Measurements from ENCODE around the gene LRP6. TPM values are rescaled to one million over a fixed set of nuclear protein-coding genes. Genes with fewer than 3 reads are reported as not detected.

Gene LRP6
- polyA plus RNA-seq, 4 donors, result 2.2 to 23.6 (median 4.1) TPM

DNA sequence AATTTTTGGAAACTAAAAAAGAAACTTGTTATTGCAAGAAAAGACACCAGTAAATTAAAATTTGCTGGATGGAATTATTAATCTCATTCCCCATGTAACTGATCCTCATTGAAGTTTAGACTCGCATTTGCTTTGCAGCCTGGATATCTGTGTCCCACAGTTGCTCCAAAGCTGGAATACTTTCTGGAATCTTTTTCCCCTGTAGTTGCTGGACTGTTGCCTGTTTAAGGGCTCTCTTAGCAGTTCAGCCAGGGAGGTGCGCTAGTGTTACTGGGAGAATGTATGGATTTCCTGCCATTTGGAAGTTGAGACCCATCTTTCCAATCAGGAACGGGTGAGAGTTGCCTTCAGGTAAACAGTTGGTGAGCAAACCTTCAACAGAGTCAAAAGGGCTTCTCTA, 175.8 kb downstream of the LRP6 start:
- 76 to 92% (median 87%) methylated on average over 3 of the region's 3 CpGs for WGBS, 3 donors
- no peaks in the 10 kb centered on the region for H3K9me3 ChIP-seq (ENCODE audit: control insufficient read depth in 2 of 2, insufficient read depth in 1 of 2, low read depth in 1 of 2, low read length in 1 of 2)
- H3K27ac ChIP-seq (ENCODE audit: low read depth in 1 of 3, low read length in 2 of 3), result no peak overlapping the region

DNA sequence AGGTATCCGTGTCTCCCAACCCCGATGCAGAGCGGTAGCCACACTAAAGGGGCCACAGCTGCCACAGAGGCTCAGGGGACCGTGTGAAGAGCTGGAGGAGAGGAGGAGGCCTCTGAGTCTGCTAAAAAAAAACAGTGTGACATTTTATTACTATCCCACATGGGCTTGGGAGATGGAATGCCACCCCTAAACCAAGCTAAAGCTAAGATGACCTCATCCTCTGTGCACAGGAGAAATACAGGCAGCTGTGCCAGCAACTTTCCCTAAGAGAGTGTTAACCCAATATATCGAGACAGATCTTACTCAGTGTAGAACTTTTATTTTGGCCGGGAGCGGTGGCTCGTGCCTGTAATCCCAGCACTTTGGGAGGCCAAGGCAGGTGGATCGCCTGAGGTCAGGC, 178.1 kb downstream of the LRP6 start:
- FAIRE-seq, result no peak
- no peaks in the 10 kb centered on the region for H3K27me3 ChIP-seq (ENCODE audit: control insufficient read depth in 3 of 3, insufficient read depth in 3 of 3, low read length in 3 of 3)
- peaks cover 0 to 4% (median 0%) of the 10 kb centered on the region in 3 donors for H3K4me1 ChIP-seq (ENCODE audit: control insufficient read depth in 3 of 3, insufficient read depth in 2 of 3, low read depth in 1 of 3, low read length in 2 of 3)
- no peaks in the 10 kb centered on the region for H3K9me3 ChIP-seq (ENCODE audit: control insufficient read depth in 2 of 2, insufficient read depth in 1 of 2, low read depth in 1 of 2, low read length in 1 of 2)
- no peak overlapping the region for H3K27ac ChIP-seq (ENCODE audit: low read depth in 1 of 3, low read length in 2 of 3)
- 89 to 94% (median 93%) methylated on average over 9 of the region's 9 CpGs for WGBS, 3 donors
- DNase-seq, result no peak
- peaks cover 0 to 68% (median 3%) of the 10 kb centered on the region in 3 donors for H3K36me3 ChIP-seq (ENCODE audit: control insufficient read depth in 3 of 3, insufficient read depth in 2 of 3, low read depth in 1 of 3, low read length in 3 of 3)
- no peak overlapping the region for H3K4me3 ChIP-seq (ENCODE audit: low read depth in 1 of 3, low read length in 3 of 3)

More for the DNA sequence above, 175.8 kb downstream of the LRP6 start:
- Histone ChIP-seq H3K36me3 (ENCODE audit: control insufficient read depth in 3 of 3, insufficient read depth in 2 of 3, low read depth in 1 of 3, low read length in 3 of 3) (peaks cover 0 to 63% (median 3%) of the 10 kb centered on the region in 3 donors), H3K27me3 (ENCODE audit: control insufficient read depth in 3 of 3, insufficient read depth in 3 of 3, low read length in 3 of 3) (no peaks in the 10 kb centered on the region), H3K4me1 (ENCODE audit: control insufficient read depth in 3 of 3, insufficient read depth in 2 of 3, low read depth in 1 of 3, low read length in 2 of 3) (peaks cover 0 to 3% (median 0%) of the 10 kb centered on the region in 3 donors), H3K4me3 (ENCODE audit: low read depth in 1 of 3, low read length in 3 of 3) (no peak overlapping the region)
- DNase-seq (no peak), FAIRE-seq (no peak)

DNA sequence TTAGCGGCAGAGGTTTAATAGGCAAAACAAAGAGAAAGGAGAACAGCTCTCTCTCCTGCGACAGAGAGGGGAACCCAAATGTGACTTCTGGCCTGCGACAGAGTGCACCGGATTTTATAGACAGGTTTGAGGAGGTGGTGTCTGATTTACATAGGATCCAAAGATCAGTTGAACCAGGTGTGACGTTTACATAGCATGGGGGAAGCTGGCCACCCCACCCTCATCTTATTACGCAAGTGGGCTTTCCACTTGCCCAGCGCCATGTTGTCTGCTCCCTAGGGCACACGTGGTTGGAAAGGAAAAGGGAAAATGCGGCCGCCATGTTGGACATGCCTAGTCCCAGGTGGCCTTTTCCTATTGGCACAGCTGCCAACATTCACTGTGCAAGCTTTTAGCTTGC, 178.7 kb downstream of the LRP6 start:
- H3K4me3 ChIP-seq (ENCODE audit: low read depth in 1 of 3, low read length in 3 of 3), result no peak overlapping the region
- peaks cover 0 to 4% (median 0%) of the 10 kb centered on the region in 3 donors for H3K4me1 ChIP-seq (ENCODE audit: control insufficient read depth in 3 of 3, insufficient read depth in 2 of 3, low read depth in 1 of 3, low read length in 2 of 3)
- H3K36me3 ChIP-seq (ENCODE audit: control insufficient read depth in 3 of 3, insufficient read depth in 2 of 3, low read depth in 1 of 3, low read length in 3 of 3), result peaks cover 0 to 63% (median 3%) of the 10 kb centered on the region in 3 donors
- H3K27ac ChIP-seq (ENCODE audit: low read depth in 1 of 3, low read length in 2 of 3), result no peak overlapping the region
- no peaks in the 10 kb centered on the region for H3K9me3 ChIP-seq (ENCODE audit: control insufficient read depth in 2 of 2, insufficient read depth in 1 of 2, low read depth in 1 of 2, low read length in 1 of 2)
- no peaks in the 10 kb centered on the region for H3K27me3 ChIP-seq (ENCODE audit: control insufficient read depth in 3 of 3, insufficient read depth in 3 of 3, low read length in 3 of 3)
- no peak for DNase-seq
- no peak for FAIRE-seq
- 87 to 88% (median 87%) methylated on average over 10 of the region's 10 CpGs for WGBS, 3 donors

DNA sequence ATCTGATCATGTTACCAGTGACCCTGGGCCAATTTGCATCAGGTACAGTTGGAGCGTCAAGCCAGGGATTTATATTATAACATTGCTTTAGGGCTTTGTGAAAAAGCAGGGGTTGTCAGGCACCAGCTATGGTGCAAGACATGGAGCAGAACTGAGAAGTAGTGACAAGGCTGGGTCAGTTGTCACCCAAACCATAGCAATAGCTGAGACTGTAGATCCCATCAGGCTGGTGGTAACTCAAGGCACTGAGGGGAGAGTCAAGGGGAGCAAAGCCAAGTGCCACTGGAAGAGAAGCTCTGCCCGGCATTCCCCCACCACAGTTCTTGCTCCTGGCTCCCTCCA, 179.2 kb downstream of the LRP6 start:
- Histone ChIP-seq H3K27me3 (ENCODE audit: control insufficient read depth in 3 of 3, insufficient read depth in 3 of 3, low read length in 3 of 3) (no peaks in the 10 kb centered on the region), H3K36me3 (ENCODE audit: control insufficient read depth in 3 of 3, insufficient read depth in 2 of 3, low read depth in 1 of 3, low read length in 3 of 3) (peaks cover 0 to 62% (median 3%) of the 10 kb centered on the region in 3 donors), H3K4me3 (ENCODE audit: low read depth in 1 of 3, low read length in 3 of 3) (no peak overlapping the region), H3K4me1 (ENCODE audit: control insufficient read depth in 3 of 3, insufficient read depth in 2 of 3, low read depth in 1 of 3, low read length in 2 of 3) (peaks cover 0 to 4% (median 0%) of the 10 kb centered on the region in 3 donors), H3K27ac (ENCODE audit: low read depth in 1 of 3, low read length in 2 of 3) (no peak overlapping the region), H3K9me3 (ENCODE audit: control insufficient read depth in 2 of 2, insufficient read depth in 1 of 2, low read depth in 1 of 2, low read length in 1 of 2) (no peaks in the 10 kb centered on the region)
- DNase-seq, result no peak
- WGBS, 3 donors, result 95 to 98% (median 98%) methylated on average over 2 of the region's 2 CpGs
- FAIRE-seq, result no peak

DNA sequence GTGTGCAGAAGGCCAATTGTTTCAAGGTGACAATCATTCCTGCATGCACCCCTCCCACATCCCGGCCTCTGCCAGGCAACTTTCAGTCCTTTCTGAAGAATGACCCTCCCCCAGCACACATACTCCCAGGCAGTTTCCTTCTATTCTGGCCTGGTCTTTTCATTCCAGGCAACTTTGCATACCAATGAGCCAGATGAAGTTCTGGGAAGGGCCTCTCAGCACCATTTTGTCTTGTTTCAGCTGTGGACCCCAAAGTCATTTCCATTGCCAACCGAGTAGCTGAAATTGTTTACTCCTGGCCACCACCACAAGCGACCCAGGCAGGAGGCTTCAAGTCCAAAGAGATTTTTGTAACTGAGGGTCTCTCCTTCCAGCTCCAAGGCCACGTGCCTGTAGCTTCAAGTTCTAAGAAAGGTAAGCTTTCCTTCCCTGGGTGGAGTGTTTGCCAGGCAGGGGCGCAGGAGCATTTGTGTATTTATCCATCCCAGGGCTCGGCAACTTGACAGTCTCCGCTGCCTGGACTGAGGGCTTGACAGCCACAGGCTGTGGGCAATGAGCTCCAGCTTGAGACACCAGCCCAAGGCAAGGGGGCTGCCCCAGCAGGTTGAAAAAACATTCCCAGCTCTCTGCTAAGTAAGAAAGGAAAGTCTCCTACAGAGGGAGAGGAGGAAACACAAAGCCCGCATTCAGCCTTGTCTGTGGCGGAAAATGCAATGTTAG, 179.7 kb downstream of the LRP6 start:
- no peak overlapping the region for H3K27ac ChIP-seq (ENCODE audit: low read depth in 1 of 3, low read length in 2 of 3)

DNA sequence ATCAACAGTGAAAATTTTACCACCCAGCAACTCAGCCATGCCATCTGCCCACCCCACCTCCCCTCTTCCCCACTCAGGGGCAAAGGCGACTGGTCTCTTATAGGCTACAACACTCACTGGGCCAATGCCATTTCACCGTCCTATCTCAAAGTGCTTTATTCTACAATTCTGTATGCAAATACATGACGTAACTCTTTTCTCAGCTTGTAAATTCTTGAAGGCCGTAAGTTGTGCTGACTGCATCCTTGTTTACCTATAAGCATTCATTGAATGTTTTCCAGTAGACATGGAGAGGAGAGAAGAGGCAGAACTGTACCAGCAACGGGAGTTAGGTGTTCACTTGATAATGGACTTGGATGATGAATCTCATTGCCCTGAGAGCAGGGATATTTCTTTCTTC, 180.5 kb downstream of the LRP6 start:
- peaks cover 0 to 13% (median 0%) of the 10 kb centered on the region in 3 donors for H3K4me1 ChIP-seq (ENCODE audit: control insufficient read depth in 3 of 3, insufficient read depth in 2 of 3, low read depth in 1 of 3, low read length in 2 of 3)
- DNase-seq, result peak in 1 of 2 donors; percentile 42
- no peaks in the 10 kb centered on the region for H3K9me3 ChIP-seq (ENCODE audit: control insufficient read depth in 2 of 2, insufficient read depth in 1 of 2, low read depth in 1 of 2, low read length in 1 of 2)
- H3K4me3 ChIP-seq (ENCODE audit: low read depth in 1 of 3, low read length in 3 of 3), result no peak overlapping the region
- WGBS, 3 donors, result 68 to 79% (median 79%) methylated on average over 5 of the region's 5 CpGs
- H3K36me3 ChIP-seq (ENCODE audit: control insufficient read depth in 3 of 3, insufficient read depth in 2 of 3, low read depth in 1 of 3, low read length in 3 of 3), result peaks cover 0 to 49% (median 3%) of the 10 kb centered on the region in 3 donors
- no peak overlapping the region for H3K27ac ChIP-seq (ENCODE audit: low read depth in 1 of 3, low read length in 2 of 3)
- no peaks in the 10 kb centered on the region for H3K27me3 ChIP-seq (ENCODE audit: control insufficient read depth in 3 of 3, insufficient read depth in 3 of 3, low read length in 3 of 3)
- no peak for FAIRE-seq

More for the DNA sequence above, 179.7 kb downstream of the LRP6 start:
- Histone ChIP-seq H3K9me3 (ENCODE audit: control insufficient read depth in 2 of 2, insufficient read depth in 1 of 2, low read depth in 1 of 2, low read length in 1 of 2) (no peaks in the 10 kb centered on the region), H3K36me3 (ENCODE audit: control insufficient read depth in 3 of 3, insufficient read depth in 2 of 3, low read depth in 1 of 3, low read length in 3 of 3) (peaks cover 0 to 57% (median 3%) of the 10 kb centered on the region in 3 donors), H3K27me3 (ENCODE audit: control insufficient read depth in 3 of 3, insufficient read depth in 3 of 3, low read length in 3 of 3) (no peaks in the 10 kb centered on the region), H3K4me3 (ENCODE audit: low read depth in 1 of 3, low read length in 3 of 3) (no peak overlapping the region), H3K4me1 (ENCODE audit: control insufficient read depth in 3 of 3, insufficient read depth in 2 of 3, low read depth in 1 of 3, low read length in 2 of 3) (peaks cover 0 to 6% (median 0%) of the 10 kb centered on the region in 3 donors)
- 89 to 92% (median 90%) methylated on average over 9 of the region's 9 CpGs for WGBS, 3 donors
- DNase-seq, result no peak
- FAIRE-seq, result no peak

DNA sequence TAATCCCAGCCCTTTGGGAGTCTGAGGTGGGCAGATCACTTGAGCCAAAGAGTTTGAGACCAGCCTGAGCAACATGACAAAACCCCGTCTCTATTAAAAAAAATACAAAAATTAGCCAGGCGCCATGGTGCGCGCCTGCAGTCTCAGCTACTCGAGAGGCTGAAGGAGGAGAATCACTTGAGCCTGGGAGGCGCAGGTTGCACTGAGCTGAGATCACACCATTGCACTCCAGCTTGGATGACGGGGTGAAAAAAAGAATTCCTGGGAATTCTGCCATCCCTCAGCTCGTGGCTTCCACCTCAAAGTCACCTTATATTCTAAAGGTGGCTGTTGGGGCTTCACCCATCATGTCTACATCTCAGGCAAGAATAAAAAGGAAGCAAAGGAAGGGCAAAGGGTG, 183.2 kb downstream of the LRP6 start:
- WGBS, 3 donors, result 79 to 90% (median 86%) methylated on average over 8 of the region's 8 CpGs
- Histone ChIP-seq H3K4me1 (ENCODE audit: control insufficient read depth in 3 of 3, insufficient read depth in 2 of 3, low read depth in 1 of 3, low read length in 2 of 3) (peaks cover 0 to 24% (median 5%) of the 10 kb centered on the region in 3 donors), H3K36me3 (ENCODE audit: control insufficient read depth in 3 of 3, insufficient read depth in 2 of 3, low read depth in 1 of 3, low read length in 3 of 3) (peaks cover 0 to 42% (median 3%) of the 10 kb centered on the region in 3 donors), H3K9me3 (ENCODE audit: control insufficient read depth in 2 of 2, insufficient read depth in 1 of 2, low read depth in 1 of 2, low read length in 1 of 2) (no peaks in the 10 kb centered on the region), H3K27ac (ENCODE audit: low read depth in 1 of 3, low read length in 2 of 3) (no peak overlapping the region), H3K4me3 (ENCODE audit: low read depth in 1 of 3, low read length in 3 of 3) (no peak overlapping the region), H3K27me3 (ENCODE audit: control insufficient read depth in 3 of 3, insufficient read depth in 3 of 3, low read length in 3 of 3) (no peaks in the 10 kb centered on the region)
- no peak for DNase-seq
- FAIRE-seq, result no peak

DNA sequence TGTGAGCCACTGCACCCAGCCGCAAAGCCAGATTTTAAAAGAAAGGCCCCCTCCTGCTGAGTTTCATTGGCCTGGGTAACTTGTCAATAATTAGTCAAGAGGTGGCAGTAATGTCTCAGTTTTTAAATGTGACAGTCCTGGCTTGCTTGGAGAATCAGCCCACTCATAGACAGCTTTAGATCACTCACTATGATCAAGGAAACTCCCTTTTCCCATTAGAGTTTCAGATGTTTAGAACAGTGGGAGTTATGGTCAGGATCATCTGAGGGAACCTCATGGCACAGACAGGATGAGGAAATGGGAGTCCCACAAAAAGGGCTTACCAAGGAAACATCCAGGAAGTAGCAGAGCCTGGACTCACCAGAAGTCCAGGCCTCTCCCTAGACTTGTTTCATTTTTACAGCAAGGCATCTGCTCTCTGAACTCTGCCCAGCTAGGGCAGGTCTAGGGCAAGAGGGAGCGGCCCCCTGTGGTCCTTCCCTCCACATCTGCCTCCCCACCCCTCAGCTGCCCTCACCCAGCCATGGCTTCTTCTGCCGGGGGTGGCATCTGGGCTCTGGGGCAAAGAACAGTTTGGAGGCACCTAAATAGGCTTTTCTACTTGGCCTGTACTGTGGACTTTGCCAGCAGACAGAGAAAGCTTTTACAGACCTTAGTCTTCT, 184.9 kb downstream of the LRP6 start:
- Histone ChIP-seq H3K4me3 (ENCODE audit: low read depth in 1 of 3, low read length in 3 of 3) (no peak overlapping the region), H3K4me1 (ENCODE audit: control insufficient read depth in 3 of 3, insufficient read depth in 2 of 3, low read depth in 1 of 3, low read length in 2 of 3) (peaks cover 0 to 24% (median 5%) of the 10 kb centered on the region in 3 donors), H3K27me3 (ENCODE audit: control insufficient read depth in 3 of 3, insufficient read depth in 3 of 3, low read length in 3 of 3) (no peaks in the 10 kb centered on the region), H3K9me3 (ENCODE audit: control insufficient read depth in 2 of 2, insufficient read depth in 1 of 2, low read depth in 1 of 2, low read length in 1 of 2) (no peaks in the 10 kb centered on the region), H3K27ac (ENCODE audit: low read depth in 1 of 3, low read length in 2 of 3) (peak overlapping the region; percentile 72 to 94 (median 85)), H3K36me3 (ENCODE audit: control insufficient read depth in 3 of 3, insufficient read depth in 2 of 3, low read depth in 1 of 3, low read length in 3 of 3) (peaks cover 0 to 29% (median 2%) of the 10 kb centered on the region in 3 donors)
- 31 to 64% (median 53%) methylated on average over 3 of the region's 3 CpGs for WGBS, 3 donors
- FAIRE-seq (no peak), DNase-seq (peak; percentile 90 to 98)
